Keratinocyte (primary cell): ENCODE measurements around the gene INHBB. TPM values are rescaled to one million over a fixed set of nuclear protein-coding genes. Genes with fewer than 3 reads are reported as not detected.

ENCODE experiments used
- DNase-seq: peaks from one replicate; pipeline ENCODE4 v3.0.0-alpha.2; 2011; ENCODE audit warnings: low read depth, missing footprints, low spot score
- FAIRE-seq: peaks from 2 replicates; lab custom pipeline; 2011; peaks lifted over from hg19 to GRCh38; lab: Jason Lieb, UNC
- H2AFZ ChIP-seq: 2 replicates; pipeline ENCODE4 v1.6.0; 2012; ENCODE audit warnings: low read length, control low read depth, inconsistent platforms; ENCODE audit not compliant: control insufficient read depth
- H3K27ac ChIP-seq: 2 replicates; pipeline ENCODE4 v1.5.1; 2011; ENCODE audit warnings: low read length; ENCODE audit not compliant: control insufficient read depth, insufficient read depth
- H3K27me3 ChIP-seq: 3 replicates; pipeline ENCODE4 v1.6.0; 2011; ENCODE audit warnings: low read length; ENCODE audit not compliant: control insufficient read depth, insufficient read depth; ENCODE audit errors: extremely low read depth
- H3K36me3 ChIP-seq, 2 experiments: 2 replicates in 1 of 2; 3 replicates in 1 of 2; pipeline ENCODE4 v1.5.1; 2011; ENCODE audit warnings: low read length in 2 of 2, mild to moderate bottlenecking in 1 of 2; ENCODE audit not compliant: control insufficient read depth in 2 of 2, insufficient read depth in 2 of 2; ENCODE audit errors: extremely low read depth in 1 of 2
- H3K4me1 ChIP-seq: 3 replicates; pipeline ENCODE4 v1.5.1; 2011; ENCODE audit warnings: low read length; ENCODE audit not compliant: control insufficient read depth, insufficient read depth; ENCODE audit errors: extremely low read depth
- H3K4me2 ChIP-seq: 3 replicates; pipeline ENCODE4 v1.6.0; 2011; ENCODE audit warnings: low read depth, low read length; ENCODE audit not compliant: control insufficient read depth, insufficient read depth; ENCODE audit errors: extremely low read depth
- H3K4me3 ChIP-seq, 3 experiments: fragments of 200-600 bp in 1 of 3; sonication (generic) in 1 of 3; 2 replicates in 2 of 3; 3 replicates in 1 of 3; pipeline ENCODE4 v1.5.1; 2011 to 2016; ENCODE audit warnings: low read length in 3 of 3, mild to moderate bottlenecking in 3 of 3, control low read depth in 2 of 3, inconsistent platforms in 1 of 3, low read depth in 1 of 3, mixed read lengths in 1 of 3, mixed run types in 1 of 3, moderate library complexity in 1 of 3; ENCODE audit not compliant: control insufficient read depth in 2 of 3, insufficient read depth in 2 of 3; ENCODE audit errors: extremely low read depth in 1 of 3
- H3K79me2 ChIP-seq: 2 replicates; pipeline ENCODE4 v1.6.0; 2012; ENCODE audit warnings: low read length; ENCODE audit not compliant: control insufficient read depth, insufficient read depth
- H3K9ac ChIP-seq: 3 replicates; pipeline ENCODE4 v1.6.0; 2011; ENCODE audit warnings: low read length; ENCODE audit not compliant: control insufficient read depth, insufficient read depth; ENCODE audit errors: extremely low read depth
- H3K9me1 ChIP-seq: 3 replicates; pipeline ENCODE4 v1.6.0; 2011; ENCODE audit warnings: low read length; ENCODE audit not compliant: control insufficient read depth, insufficient read depth; ENCODE audit errors: extremely low read depth
- H3K9me3 ChIP-seq: 2 replicates; pipeline ENCODE4 v1.5.1; 2012; ENCODE audit warnings: low read depth, low read length; ENCODE audit not compliant: control insufficient read depth
- H4K20me1 ChIP-seq: 3 replicates; pipeline ENCODE4 v1.6.0; 2011; ENCODE audit warnings: low read length; ENCODE audit not compliant: control insufficient read depth, insufficient read depth; ENCODE audit errors: extremely low read depth
- EZH2 ChIP-seq: IDR thresholded peaks from one replicate; pipeline ENCODE4 v1.6.1; 2012; ENCODE audit warnings: inconsistent platforms, mild to moderate bottlenecking, low read length, moderate library complexity
- dilution Hi-C: fragments of 300-500 bp; cut with MboI; formaldehyde crosslinking; loops from one replicate; pipeline ENCODE4 v1.7.0; 2020; ENCODE audit warnings: low sequenced_read_pairs; ENCODE audit not compliant: extremely low pct_ligation_motif_present
- polyA plus RNA-seq, 5 experiments: library from polyadenylated mRNA; depleted of rRNA in 3 of 5; stranded (reverse) in 3 of 5; stranded (forward) in 1 of 5; unstranded in 1 of 5; fragments of >200 nt; gene quantifications; 1 replicate in 1 of 5; 2 replicates in 3 of 5; 3 replicates in 1 of 5; pipeline versions ENCODE4 v1.2.1 to v1.2.3, GENCODE V29; 2011 to 2012; ENCODE audit warnings: missing spikeins in 2 of 5, low read depth in 1 of 5, low replicate concordance in 1 of 5
- TF ChIP-seq, protein P1 (sequence below), 3 experiments: IDR thresholded peaks in 1 of 3; conservative IDR thresholded peaks in 1 of 3; optimal IDR thresholded peaks in 1 of 3; 2 replicates in 2 of 3; 3 replicates in 1 of 3; pipeline versions ENCODE3 to v1.5.1; 2011; ENCODE audit warnings: low read length in 3 of 3, mild to moderate bottlenecking in 3 of 3, moderate library complexity in 2 of 3, control low read depth in 1 of 3, inconsistent platforms in 1 of 3; ENCODE audit not compliant: insufficient read depth in 2 of 3; ENCODE audit errors: extremely low read depth in 1 of 3

Gene INHBB
- polyA plus RNA-seq, 1 donor (not counting 4 experiments of a cell fraction or from before 2014, with no cell fraction given), result not detected

DNA sequence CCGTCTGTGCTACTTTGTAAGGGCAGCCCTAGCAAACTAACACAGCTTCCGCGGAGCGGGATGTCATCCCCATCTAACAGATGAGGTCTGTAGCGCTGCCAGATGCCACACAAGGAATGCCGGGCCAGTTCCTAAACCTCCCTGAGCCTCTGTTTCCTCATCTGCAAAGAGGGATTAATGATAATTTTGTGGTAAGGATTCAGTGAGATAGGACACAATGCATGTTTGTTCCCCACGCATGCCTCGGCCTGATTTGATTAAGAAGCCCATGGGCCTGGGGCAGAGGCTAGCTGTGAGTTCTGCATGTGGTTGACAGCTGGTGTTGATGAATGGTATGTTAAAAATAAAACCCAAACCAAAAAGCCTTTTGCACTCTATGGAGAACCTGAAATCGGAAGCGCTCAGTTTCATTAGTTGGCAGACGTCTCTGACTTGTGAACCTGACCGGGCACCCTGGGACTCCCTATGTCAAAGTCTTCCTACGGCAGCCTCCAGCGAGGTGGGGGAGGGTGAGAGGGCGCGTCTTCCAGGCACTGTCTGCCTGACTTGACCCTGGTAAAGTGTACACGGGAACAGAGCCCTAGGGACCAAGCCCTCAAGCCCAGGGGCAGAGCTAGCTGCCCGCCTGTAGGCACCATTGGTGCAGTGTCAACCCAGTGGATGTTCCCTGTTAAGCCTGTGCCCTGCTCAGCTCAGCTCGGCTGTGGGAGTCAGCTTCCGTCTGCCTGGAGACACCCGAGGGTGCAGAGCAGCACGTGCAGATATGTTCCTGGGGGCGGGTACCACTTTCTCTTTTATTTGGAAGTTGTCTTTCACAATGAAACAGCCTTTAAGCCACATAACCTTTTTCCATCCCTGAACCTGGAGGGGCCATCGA, 14.8 kb upstream of the INHBB start:
- DNase-seq (no peak), FAIRE-seq (no peak)
- H3K9me1 ChIP-seq, result no peaks in the 10 kb centered on the region
- no peak overlapping the region for H3K4me2 ChIP-seq
- no peak overlapping the region for H3K9ac ChIP-seq
- dilution Hi-C loops, result no loop called here
- no peak overlapping the region for H2AFZ ChIP-seq
- H3K4me1 ChIP-seq, result no peaks in the 10 kb centered on the region
- no peaks in the 10 kb centered on the region for H4K20me1 ChIP-seq
- no peaks in the 10 kb centered on the region for H3K9me3 ChIP-seq
- no peak overlapping the region for H3K4me3 ChIP-seq
- H3K79me2 ChIP-seq, result no peaks in the 10 kb centered on the region
- H3K27ac ChIP-seq, result no peak overlapping the region
- TF ChIP-seq EZH2, result no peak
- TF ChIP-seq, protein P1, sequence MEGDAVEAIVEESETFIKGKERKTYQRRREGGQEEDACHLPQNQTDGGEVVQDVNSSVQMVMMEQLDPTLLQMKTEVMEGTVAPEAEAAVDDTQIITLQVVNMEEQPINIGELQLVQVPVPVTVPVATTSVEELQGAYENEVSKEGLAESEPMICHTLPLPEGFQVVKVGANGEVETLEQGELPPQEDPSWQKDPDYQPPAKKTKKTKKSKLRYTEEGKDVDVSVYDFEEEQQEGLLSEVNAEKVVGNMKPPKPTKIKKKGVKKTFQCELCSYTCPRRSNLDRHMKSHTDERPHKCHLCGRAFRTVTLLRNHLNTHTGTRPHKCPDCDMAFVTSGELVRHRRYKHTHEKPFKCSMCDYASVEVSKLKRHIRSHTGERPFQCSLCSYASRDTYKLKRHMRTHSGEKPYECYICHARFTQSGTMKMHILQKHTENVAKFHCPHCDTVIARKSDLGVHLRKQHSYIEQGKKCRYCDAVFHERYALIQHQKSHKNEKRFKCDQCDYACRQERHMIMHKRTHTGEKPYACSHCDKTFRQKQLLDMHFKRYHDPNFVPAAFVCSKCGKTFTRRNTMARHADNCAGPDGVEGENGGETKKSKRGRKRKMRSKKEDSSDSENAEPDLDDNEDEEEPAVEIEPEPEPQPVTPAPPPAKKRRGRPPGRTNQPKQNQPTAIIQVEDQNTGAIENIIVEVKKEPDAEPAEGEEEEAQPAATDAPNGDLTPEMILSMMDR (optimal IDR thresholded peaks at IDR 0.05 in 1 of 3, IDR thresholded peaks at IDR 0.05 in 1 of 3, conservative IDR thresholded peaks at IDR 0.05 in 1 of 3; ENCODE audit: extremely low read depth in 1 of 3, insufficient read depth in 2 of 3, low read length in 3 of 3), result no peak
- no peaks in the 10 kb centered on the region for H3K36me3 ChIP-seq
- peaks cover 38% of the 10 kb centered on the region for H3K27me3 ChIP-seq

DNA sequence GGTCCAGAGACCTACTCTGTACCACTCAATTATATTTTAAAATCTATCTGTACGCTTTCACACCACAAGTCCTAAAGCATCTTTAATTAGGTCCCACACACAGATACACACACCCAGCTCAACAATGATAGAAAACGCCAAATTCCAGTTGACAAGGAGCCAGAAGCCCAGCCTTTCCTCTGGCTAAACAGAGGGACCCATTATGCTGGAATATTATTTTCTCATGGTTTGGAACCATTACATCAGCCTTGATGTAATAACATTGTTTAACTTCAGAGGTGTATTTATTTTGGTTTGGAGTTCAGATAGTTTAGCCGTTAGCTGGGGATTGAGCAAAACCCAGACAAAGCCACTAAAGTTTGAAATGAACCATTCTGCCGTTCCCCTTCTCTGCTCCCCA, 14.0 kb upstream of the INHBB start:
- dilution Hi-C loops, result no loop called here

More for the DNA sequence above, 14.0 kb upstream of the INHBB start:
- DNase-seq, result no peak
- Histone ChIP-seq H3K27me3 (peaks cover 34% of the 10 kb centered on the region), H3K4me1 (no peaks in the 10 kb centered on the region), H3K9me3 (no peaks in the 10 kb centered on the region), H3K4me2 (no peak overlapping the region), H3K9me1 (no peaks in the 10 kb centered on the region), H2AFZ (no peak overlapping the region), H3K36me3 (no peaks in the 10 kb centered on the region), H3K79me2 (no peaks in the 10 kb centered on the region), H3K9ac (no peak overlapping the region), H3K4me3 (no peak overlapping the region), H3K27ac (no peak overlapping the region), H4K20me1 (no peaks in the 10 kb centered on the region)
- TF ChIP-seq, protein P1 (optimal IDR thresholded peaks at IDR 0.05 in 1 of 3, IDR thresholded peaks at IDR 0.05 in 1 of 3, conservative IDR thresholded peaks at IDR 0.05 in 1 of 3; ENCODE audit: extremely low read depth in 1 of 3, insufficient read depth in 2 of 3, low read length in 3 of 3), result no peak
- no peak for TF ChIP-seq EZH2
- no peak for FAIRE-seq
